Spleen (tissue), 11 donors: Measurements from ENCODE around the gene PHF21A. TPM values are rescaled to one million over a fixed set of nuclear protein-coding genes. Genes with fewer than 3 reads are reported as not detected.

Experiments
- DNase-seq: peaks from one replicate; pipeline ENCODE4 v3.0.0-alpha.2; 2020
- H3K27ac ChIP-seq, 8 donors: fragments of 200-600 bp; sonication (generic) in 7 of 8; 1 replicate in 4 of 8; 2 replicates in 4 of 8; pipeline versions ENCODE4 v1.5.0 to v1.8.0; 2016 to 2021; ENCODE audit warnings: inconsistent platforms in 4 of 8, mild to moderate bottlenecking in 4 of 8, moderate library complexity in 1 of 8
- H3K27me3 ChIP-seq, 7 donors: fragments of 200-600 bp; sonication (generic) in 6 of 7; replicated peaks in 1 of 7; 1 replicate in 4 of 7; 2 replicates in 3 of 7; pipeline versions ENCODE4 v1.5.0 to v1.8.0; 2016 to 2021; ENCODE audit warnings: inconsistent platforms in 3 of 7, mild to moderate bottlenecking in 1 of 7
- H3K36me3 ChIP-seq, 6 donors: fragments of 200-600 bp; sonication (generic) in 5 of 6; 1 replicate in 4 of 6; 2 replicates in 2 of 6; pipeline versions ENCODE4 v1.5.0 to v1.8.0; 2016 to 2021; ENCODE audit warnings: inconsistent platforms in 2 of 6
- H3K4me1 ChIP-seq, 6 donors: fragments of 200-600 bp; sonication (generic) in 5 of 6; 1 replicate in 3 of 6; 2 replicates in 3 of 6; pipeline versions ENCODE4 v1.5.0 to v1.8.0; 2016 to 2021; ENCODE audit warnings: inconsistent platforms in 3 of 6
- H3K4me3 ChIP-seq, 8 donors: fragments of 200-600 bp; sonication (generic) in 7 of 8; 1 replicate in 4 of 8; 2 replicates in 4 of 8; pipeline versions ENCODE4 v1.5.0 to v1.8.0; 2016 to 2021; ENCODE audit warnings: inconsistent platforms in 4 of 8, mild to moderate bottlenecking in 4 of 8, moderate library complexity in 2 of 8
- H3K9me3 ChIP-seq, 8 donors: fragments of 200-600 bp; sonication (generic) in 7 of 8; 1 replicate in 4 of 8; 2 replicates in 4 of 8; pipeline versions ENCODE4 v1.5.0 to v1.8.0; 2016 to 2021; ENCODE audit warnings: inconsistent platforms in 4 of 8
- POLR2A ChIP-seq, 3 donors: fragments of 450-650 bp; IDR thresholded peaks; one replicate each; pipeline ENCODE4 v1.5.1; 2017; ENCODE audit warnings: antibody characterized with exemption in 3 of 3, mild to moderate bottlenecking in 1 of 3
- POLR2AphosphoS5 ChIP-seq, 3 donors: sonication (generic); formaldehyde crosslinking; IDR thresholded peaks; one replicate each; pipeline ENCODE4 v1.5.1; 2017; ENCODE audit warnings: antibody characterized with exemption in 3 of 3
- WGBS, 5 donors: extraction: QIAGEN DNeasy Blood & Tissue Kit in 3 of 5; methylation state at CpG; one replicate each; pipeline versions ENCODE4 v1.1.5 to v1.1.7; 2013 to 2018; 5-methylcytosine and 5-hydroxymethylcytosine counted together
- intact Hi-C: fragments of 100-400 bp; cut with DNase I; formaldehyde crosslinking; loops from one replicate; pipeline ENCODE4 v1.15.0; 2023; ENCODE audit warnings: low total_unique reads
- polyA plus RNA-seq, 3 donors: library from polyadenylated mRNA; stranded (reverse); fragments of 200-250 nt; gene quantifications; one replicate each; pipeline ENCODE4 v1.2.1, GENCODE V29; 2013
- total RNA-seq, 7 donors: library from RNA; depleted of rRNA in 3 of 7; stranded (reverse); fragments of >200 nt in 3 of 7; fragmentation: NEBNext Ultra II Directional in 4 of 7; extraction: Animal tissue kit (Norgen Biotek cat#: 25700) in 4 of 7; gene quantifications; one replicate each; pipeline versions ENCODE4 v1.1.0 to v1.2.1, GENCODE V29; 2016 to 2021
- TF ChIP-seq, protein P1 (sequence below), 11 experiments: fragments of 200-600 bp in 7 of 11; fragments of 450-650 bp in 4 of 11; sonication (generic) in 4 of 11; IDR thresholded peaks in 8 of 11; conservative IDR thresholded peaks in 3 of 11; 1 replicate in 7 of 11; 2 replicates in 4 of 11; pipeline versions ENCODE4 v1.4.0 to v1.8.0; 2016 to 2021; ENCODE audit warnings: antibody characterized with exemption in 11 of 11, inconsistent platforms in 4 of 11, mild to moderate bottlenecking in 1 of 11
- donor health status: healthy with polysubstance abuse.
- donor health status: DM: no; HTN: no; CAD: no; lungs with moderate emphysema.
- donor health status: DM: no; HTN: no; CAD: no.
- donor health status: Bipolar disorder and iron deficiency.
- donor health status: healthy.
- donor health status: DM: no; HTN: no; CAD: no.
- donor health status: DM: yes; HTN: yes; CAD: no.

The PHF21A gene
- total and polyA plus RNA-seq, 10 donors = 9.2 to 110 (median 79.7) TPM

DNA sequence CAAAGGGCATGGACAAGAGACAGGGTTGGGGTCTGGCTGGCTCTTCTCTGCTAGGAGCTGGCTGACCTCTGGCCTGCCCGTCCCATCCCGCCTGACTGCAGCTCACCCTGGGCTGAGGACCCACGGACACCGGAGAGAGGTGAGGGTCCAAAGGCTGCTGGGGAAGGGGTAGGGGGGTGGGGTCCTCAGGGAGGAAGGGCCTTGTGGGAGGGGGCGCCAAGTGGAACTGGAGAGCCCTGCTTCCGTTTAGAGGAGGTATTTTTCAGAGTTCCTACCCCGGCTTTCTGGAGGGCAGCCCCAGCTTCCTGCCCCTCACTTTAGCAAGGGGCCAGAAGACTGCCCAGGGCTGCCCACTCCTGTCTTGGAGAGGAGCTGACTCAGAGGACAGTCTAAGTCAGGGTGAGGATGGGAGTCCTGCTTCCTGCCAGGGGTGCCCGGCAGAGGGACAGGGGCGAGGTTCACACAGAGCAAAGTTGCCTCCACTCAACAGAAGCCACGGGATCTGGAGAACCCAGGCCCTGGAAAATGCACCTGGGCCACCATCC, 191.7 kb downstream of the PHF21A start:
- no peaks in the 10 kb centered on the region for H3K9me3 ChIP-seq
- intact Hi-C loops = no loop called here
- peak overlapping the region; percentile 46 to 86 (median 74) for H3K27ac ChIP-seq
- H3K36me3 ChIP-seq = peaks cover 0 to 46% (median 22%) of the 10 kb centered on the region in 6 donors
- DNase-seq = peak; percentile 81
- peaks cover 14 to 80% (median 51%) of the 10 kb centered on the region in 6 donors for H3K4me1 ChIP-seq
- peaks cover 0 to 15% (median 0%) of the 10 kb centered on the region in 7 donors for H3K27me3 ChIP-seq
- 49 to 68% (median 61%) methylated on average over 9 to 10 of the region's 10 CpGs for WGBS, 5 donors
- H3K4me3 ChIP-seq = peak overlapping the region in 3 of 8 donors; percentile 18 to 60 (median 41)
- TF ChIP-seq POLR2AphosphoS5 (IDR thresholded peaks at IDR 0.05) = no peak
- no peak for TF ChIP-seq POLR2A (IDR thresholded peaks at IDR 0.05)
- TF ChIP-seq, protein P1, sequence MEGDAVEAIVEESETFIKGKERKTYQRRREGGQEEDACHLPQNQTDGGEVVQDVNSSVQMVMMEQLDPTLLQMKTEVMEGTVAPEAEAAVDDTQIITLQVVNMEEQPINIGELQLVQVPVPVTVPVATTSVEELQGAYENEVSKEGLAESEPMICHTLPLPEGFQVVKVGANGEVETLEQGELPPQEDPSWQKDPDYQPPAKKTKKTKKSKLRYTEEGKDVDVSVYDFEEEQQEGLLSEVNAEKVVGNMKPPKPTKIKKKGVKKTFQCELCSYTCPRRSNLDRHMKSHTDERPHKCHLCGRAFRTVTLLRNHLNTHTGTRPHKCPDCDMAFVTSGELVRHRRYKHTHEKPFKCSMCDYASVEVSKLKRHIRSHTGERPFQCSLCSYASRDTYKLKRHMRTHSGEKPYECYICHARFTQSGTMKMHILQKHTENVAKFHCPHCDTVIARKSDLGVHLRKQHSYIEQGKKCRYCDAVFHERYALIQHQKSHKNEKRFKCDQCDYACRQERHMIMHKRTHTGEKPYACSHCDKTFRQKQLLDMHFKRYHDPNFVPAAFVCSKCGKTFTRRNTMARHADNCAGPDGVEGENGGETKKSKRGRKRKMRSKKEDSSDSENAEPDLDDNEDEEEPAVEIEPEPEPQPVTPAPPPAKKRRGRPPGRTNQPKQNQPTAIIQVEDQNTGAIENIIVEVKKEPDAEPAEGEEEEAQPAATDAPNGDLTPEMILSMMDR (IDR thresholded peaks at IDR 0.05 in 8 of 11, conservative IDR thresholded peaks at IDR 0.05 in 3 of 11) = no peak

DNA sequence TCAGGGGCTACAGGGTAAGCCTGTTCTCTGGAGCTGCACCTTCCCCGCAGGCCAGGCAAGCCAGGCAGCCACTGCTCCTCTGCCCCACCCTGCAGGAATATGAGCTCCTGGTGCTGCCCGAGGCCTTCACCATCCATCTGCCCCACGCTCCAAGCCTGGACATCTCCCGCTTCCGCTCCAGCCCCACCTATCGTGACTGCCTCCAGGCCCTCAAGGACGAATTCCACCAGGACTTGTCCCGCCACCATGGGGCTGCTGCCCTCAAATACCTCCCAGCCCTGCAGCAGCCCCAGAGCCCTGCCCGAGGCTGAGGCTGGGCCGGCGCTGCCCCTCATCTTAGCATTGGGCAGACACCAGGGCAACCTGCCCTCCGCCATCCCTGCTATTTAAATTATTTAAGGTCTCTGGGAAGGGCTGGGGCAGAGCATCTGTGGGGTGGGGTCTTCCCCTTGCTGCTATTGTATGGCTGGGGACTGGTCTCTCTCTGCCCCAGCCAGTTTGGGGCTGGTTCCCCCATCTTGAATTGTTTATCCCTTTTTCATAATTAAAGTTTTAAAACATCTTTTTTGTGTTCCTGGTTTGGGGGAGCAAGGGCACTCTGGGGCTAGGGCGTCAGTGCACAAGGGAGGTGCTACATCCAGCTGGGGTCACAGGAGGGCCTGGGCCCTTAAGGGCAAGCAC, 192.6 kb downstream of the PHF21A start:
- intact Hi-C loops = no loop called here
- DNase-seq = peak; percentile 77
- Histone ChIP-seq H3K27ac (peak overlapping the region in 4 of 8 donors; percentile 77 to 86 (median 79)), H3K4me3 (no peak overlapping the region), H3K27me3 (peaks cover 0 to 23% (median 0%) of the 10 kb centered on the region in 7 donors), H3K4me1 (peaks cover 11 to 79% (median 44%) of the 10 kb centered on the region in 6 donors), H3K36me3 (peaks cover 0 to 37% (median 13%) of the 10 kb centered on the region in 6 donors), H3K9me3 (no peaks in the 10 kb centered on the region)
- 74 to 86% (median 83%) methylated on average over 12 to 13 of the region's 13 CpGs for WGBS, 5 donors
- TF ChIP-seq POLR2AphosphoS5 (IDR thresholded peaks at IDR 0.05) = peak in 1 of 3 donors; percentile 56
- TF ChIP-seq, protein P1 (IDR thresholded peaks at IDR 0.05 in 8 of 11, conservative IDR thresholded peaks at IDR 0.05 in 3 of 11) = no peak
- TF ChIP-seq POLR2A (IDR thresholded peaks at IDR 0.05) = no peak

DNA sequence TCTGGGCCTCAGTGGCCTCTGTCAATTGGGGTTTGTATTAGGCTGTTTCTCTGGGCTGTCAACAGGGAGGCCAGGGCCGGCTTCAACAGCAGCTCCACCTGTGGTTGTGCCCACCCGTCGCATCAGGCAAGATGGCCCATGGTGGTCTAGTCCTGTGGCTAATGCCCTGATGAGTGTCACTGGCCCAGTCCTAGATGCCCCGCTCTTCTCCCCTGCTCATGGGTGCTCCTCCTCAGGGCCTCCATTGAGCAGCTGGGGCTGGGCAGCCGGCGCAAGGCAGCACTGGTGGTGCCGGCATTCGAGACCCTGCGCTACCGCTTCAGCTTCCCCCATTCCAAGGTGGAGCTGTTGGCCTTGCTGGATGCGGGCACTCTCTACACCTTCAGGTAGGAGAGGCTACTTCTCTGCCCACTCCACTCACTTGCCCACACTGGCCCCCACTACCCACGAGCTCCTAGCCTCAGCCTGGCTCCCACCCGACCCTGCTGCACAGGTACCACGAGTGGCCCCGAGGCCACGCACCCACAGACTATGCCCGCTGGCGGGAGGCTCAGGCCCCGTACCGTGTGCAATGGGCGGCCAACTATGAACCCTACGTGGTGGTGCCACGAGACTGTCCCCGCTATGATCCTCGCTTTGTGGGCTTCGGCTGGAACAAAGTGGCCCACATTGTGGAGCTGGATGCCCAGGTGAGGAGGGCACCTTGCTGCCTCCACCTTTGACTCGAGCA, 193.4 kb downstream of the PHF21A start:
- H3K36me3 ChIP-seq = peaks cover 0 to 29% (median 7%) of the 10 kb centered on the region in 6 donors
- peak overlapping the region in 3 of 8 donors; percentile 24 to 86 (median 80) for H3K27ac ChIP-seq
- WGBS, 5 donors = 86 to 95% (median 92%) methylated on average over 23 to 27 of the region's 27 CpGs
- no peak overlapping the region for H3K4me3 ChIP-seq
- no peaks in the 10 kb centered on the region for H3K9me3 ChIP-seq
- DNase-seq = peak; percentile 76
- H3K4me1 ChIP-seq = peaks cover 9 to 78% (median 45%) of the 10 kb centered on the region in 6 donors
- TF ChIP-seq POLR2AphosphoS5 (IDR thresholded peaks at IDR 0.05) = peak in 1 of 3 donors; percentile 58
- TF ChIP-seq POLR2A (IDR thresholded peaks at IDR 0.05) = no peak
- peaks cover 0 to 31% (median 7%) of the 10 kb centered on the region in 7 donors for H3K27me3 ChIP-seq
- intact Hi-C loops = no loop called here

DNA sequence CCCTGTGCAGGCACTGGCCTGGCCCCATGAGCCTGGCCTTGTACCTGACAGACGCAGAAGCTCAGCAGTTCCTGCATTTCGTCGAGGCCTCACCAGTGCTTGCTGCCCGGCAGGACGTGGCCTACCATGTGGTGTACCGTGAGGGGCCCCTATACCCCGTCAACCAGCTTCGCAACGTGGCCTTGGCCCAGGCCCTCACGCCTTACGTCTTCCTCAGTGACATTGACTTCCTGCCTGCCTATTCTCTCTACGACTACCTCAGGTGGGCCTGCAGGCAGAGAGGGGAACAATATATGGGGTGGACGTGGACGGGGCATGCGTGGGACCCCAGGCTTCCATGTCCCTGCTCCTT, 193.9 kb downstream of the PHF21A start:
- intact Hi-C loops = no loop called here
- Histone ChIP-seq H3K4me3 (no peak overlapping the region), H3K27ac (peak overlapping the region in 3 of 8 donors; percentile 24 to 86 (median 80)), H3K27me3 (peaks cover 0 to 36% (median 12%) of the 10 kb centered on the region in 7 donors), H3K9me3 (no peaks in the 10 kb centered on the region), H3K4me1 (peaks cover 9 to 80% (median 50%) of the 10 kb centered on the region in 6 donors), H3K36me3 (peaks cover 0 to 23% (median 6%) of the 10 kb centered on the region in 6 donors)
- WGBS, 5 donors = 31 to 60% (median 37%) methylated on average over 12 to 15 of the region's 15 CpGs
- peak; percentile 18 to 61 (median 27) for TF ChIP-seq POLR2AphosphoS5 (IDR thresholded peaks at IDR 0.05)
- no peak for TF ChIP-seq POLR2A (IDR thresholded peaks at IDR 0.05)
- TF ChIP-seq, protein P1 (IDR thresholded peaks at IDR 0.05 in 8 of 11, conservative IDR thresholded peaks at IDR 0.05 in 3 of 11) = no peak
- peak; percentile 78 for DNase-seq
